ENCODE results near the gene PNKD. TPM values are rescaled to one million over a fixed set of nuclear protein-coding genes. Genes with fewer than 3 reads are reported as not detected.

PNKD gene
- total and polyA plus RNA-seq, 2 of the 8 experiments (the other 6 are each of a cell fraction or from before 2014, with no cell fraction given): 43.9 to 65.4 TPM

DNA sequence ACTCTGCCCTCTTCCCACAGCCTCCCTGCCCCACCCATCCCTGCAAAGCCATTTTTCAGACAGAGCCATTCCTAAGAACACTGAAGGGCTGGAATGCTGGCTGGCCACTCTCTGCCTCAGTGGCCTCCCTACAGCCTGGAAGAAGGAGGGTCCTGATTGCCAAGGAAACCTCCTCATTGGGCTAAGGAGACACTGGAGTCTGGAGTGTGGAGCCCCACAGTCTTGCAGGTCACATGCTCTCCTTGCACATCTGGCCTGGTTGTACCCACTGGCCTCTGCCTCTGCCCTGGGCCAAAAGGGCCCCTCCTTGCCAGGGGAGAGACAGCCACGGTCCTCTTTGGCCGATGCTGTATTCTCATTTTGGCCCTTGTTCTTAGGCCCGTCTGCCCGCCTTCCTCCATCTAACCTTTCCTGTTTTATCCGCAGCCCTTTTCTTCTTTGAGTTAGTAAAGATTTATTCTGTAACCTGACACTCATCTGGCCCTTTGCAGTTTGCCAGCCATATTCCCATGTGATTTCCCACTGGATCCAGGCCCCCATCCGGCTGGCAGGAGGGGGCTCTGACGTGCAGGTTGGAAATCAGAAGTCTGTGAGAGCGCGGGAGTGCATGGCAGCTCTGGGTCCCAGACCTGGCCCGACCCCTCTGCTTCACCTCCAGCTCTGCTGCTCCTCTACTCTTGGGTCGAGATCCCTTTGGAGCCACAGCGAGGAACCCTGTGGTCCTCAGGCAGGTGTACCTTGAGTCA is 75.3 kb downstream of the PNKD start (continued):
- TF ChIP-seq CHD7 (IDR thresholded peaks at IDR 0.05; ENCODE audit: insufficient replicate concordance, low read length) (no peak), PHF8 (conservative IDR thresholded peaks at IDR 0.05; ENCODE audit: low read depth, low read length) (no peak), TAF1 (IDR thresholded peaks at IDR 0.05; ENCODE audit: low read depth, low read length) (no peak), FOSL1 (IDR thresholded peaks at IDR 0.05; ENCODE audit: insufficient read depth, low read depth, low read length) (no peak), EGR1 (IDR thresholded peaks at IDR 0.05; ENCODE audit: borderline replicate concordance, low read depth, low read length) (no peak), KDM5A (IDR thresholded peaks at IDR 0.05; ENCODE audit: low read length) (no peak), ASH2L (IDR thresholded peaks at IDR 0.05; ENCODE audit: low read length) (no peak), BCL11A (IDR thresholded peaks at IDR 0.05; ENCODE audit: low read depth in 2 of 2, low read length in 2 of 2) (no peak), YY1 (IDR thresholded peaks at IDR 0.05; ENCODE audit: low read depth, low read length) (no peak), EZH2 (IDR thresholded peaks at IDR 0.05; ENCODE audit: low read depth, low read length, severe bottlenecking) (no peak), CBX8 (IDR thresholded peaks at IDR 0.05; ENCODE audit: borderline replicate concordance, low read depth, low read length) (no peak)
